HG03066 (cell line): ENCODE data around the gene CCNH.

Experiments
- ATAC-seq: cut with Tn5 transposase; IDR thresholded peaks from one replicate; pipeline ENCODE4 v1.9.1; 2021; ENCODE audit warnings: low read depth; ENCODE audit not compliant: unreplicated experiment

Gene CCNH

DNA sequence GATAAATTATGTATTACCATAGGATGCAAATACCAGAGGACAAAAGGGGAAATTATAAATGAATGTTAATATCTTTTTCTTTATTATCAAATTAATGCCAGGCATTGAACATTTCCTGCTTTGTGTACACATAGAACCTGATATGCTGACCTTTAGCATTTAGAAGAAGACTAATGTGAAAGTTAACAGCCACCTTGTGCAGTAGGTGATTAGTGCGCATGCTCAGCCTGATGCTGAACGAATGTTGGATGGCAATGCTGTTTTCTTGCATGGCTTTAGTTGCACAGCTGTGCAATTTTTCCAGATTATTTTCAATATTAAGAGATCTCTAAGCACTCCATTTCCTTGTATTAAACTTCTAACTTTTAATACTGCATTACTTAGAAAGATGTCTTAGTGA is 45.5 kb downstream of the CCNH start:
- no peak for ATAC-seq

DNA sequence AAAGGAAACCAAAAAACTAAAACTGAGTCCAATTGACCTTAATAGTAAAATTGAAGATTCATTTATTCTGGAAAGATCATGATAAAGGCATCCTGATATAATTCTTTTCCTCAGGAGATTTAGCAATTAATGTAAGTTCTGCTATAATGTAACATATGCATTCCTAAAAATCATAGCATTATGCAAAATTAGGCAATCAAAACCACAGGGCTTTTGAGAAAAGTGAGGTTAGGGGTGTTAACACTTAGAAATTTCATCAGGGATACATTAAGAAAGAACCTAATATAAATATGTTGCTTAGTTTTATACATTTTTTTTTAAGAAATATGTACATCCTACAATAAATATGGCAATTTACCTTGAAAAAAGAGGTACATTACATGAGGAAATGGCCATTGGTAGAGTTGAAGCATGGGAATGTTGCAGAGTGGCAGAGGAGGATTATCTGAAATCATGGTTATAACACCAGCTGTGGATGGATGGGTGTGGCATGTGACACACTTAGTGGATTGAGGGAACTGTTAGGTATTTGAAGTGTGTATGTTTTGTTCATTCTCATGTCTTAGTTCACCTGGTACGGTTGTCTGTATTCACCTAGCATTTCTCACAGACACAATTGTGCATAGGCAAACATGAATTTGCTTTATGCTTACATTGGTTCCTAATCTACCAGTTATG is 51.1 kb downstream of the CCNH start:
- ATAC-seq, result no peak

DNA sequence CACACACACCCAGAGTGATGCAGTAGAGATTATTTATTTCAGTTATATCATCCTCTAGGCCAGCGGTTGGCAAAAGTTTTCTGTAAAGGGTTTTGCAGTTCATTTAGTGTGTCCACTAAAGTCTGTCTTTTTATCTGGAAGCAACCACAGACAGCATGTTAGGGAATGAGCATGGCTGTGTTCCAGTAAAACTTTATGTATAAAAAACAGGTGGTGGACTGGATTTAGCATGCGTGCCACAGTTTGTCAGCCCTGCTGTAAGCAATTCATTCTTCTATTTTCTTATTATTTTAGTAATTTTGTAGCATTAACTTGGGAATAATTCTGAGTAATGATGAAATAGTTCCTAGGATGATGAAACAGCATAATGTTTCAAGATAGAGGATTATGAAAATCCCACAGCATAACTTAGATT is 51.7 kb downstream of the CCNH start:
- ATAC-seq, result no peak

DNA sequence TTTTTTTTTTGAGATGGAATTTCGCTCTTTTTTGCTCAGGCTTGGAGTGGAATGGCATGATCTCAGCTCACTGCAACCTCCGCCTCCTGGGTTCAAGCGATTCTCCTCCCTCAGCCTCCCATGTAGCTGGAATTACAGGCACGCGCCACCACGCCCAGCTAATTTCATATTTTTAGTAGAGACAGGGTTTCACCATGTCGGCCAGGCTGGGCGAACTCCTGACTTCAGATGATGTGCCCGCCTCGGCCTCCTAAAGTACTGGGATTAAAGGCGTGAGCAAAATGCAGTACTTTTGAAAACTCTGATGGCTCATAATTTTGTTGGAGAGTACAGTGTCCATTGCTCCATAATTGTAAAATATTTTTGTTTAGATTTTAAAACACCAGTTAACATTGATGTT is 52.6 kb downstream of the CCNH start:
- ATAC-seq, result no peak

DNA sequence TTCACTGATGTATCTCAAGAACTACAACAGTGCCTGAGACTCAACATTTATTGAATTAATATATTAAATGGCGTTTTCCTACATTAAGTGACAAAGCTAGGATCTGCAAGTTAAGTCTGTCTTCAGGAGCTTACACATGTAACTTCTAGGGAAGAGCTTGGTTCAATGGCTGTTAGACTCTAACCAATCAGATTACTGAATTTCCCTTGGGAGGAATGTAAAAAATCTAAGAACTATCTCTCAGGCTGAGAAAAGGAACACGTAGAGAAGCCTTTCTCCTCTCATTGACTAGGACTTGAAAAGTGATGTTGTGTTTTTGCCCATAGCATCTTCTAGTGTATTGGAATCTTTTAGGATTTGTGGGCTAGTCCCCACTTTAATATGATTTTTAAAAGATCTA is 53.6 kb downstream of the CCNH start:
- no peak for ATAC-seq

DNA sequence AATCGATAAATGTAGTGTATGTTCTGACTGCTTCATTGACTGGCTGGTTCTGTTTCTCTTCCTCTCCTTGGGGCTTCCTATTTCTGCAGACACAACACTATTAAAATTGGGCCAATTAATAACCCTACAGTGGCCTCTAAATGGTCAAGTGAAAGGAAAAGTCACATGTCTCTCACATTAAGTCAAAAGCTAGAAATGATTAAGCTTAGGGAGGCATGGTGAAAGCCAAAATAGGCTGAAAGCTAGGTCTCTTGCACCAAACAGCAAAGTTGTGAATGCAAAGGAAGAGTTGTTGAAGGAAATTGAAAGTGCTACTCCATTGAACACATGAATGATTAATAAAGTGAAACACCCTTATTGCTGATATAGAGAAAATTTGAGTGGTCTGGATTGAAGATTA is 58.2 kb downstream of the CCNH start:
- ATAC-seq, result peak; percentile 91

DNA sequence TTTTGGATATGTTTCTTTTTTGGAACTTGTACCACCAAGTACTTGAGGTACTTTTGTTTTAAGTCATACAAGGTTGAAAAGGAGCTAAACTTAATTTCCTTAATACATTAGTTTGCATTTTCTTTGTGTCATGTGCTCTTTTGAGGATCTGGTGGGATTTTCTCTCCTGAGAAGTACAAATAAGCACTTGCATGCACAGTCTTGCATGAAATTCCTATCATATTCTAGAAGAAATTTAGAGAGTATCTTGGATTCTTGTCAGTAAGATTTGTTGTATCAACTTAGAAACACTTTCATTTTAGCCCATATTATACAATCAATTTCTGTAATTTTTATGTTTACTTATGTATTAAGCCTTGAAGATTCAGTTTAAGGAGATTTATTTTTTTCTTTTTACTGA is 64.9 kb downstream of the CCNH start:
- no peak for ATAC-seq

DNA sequence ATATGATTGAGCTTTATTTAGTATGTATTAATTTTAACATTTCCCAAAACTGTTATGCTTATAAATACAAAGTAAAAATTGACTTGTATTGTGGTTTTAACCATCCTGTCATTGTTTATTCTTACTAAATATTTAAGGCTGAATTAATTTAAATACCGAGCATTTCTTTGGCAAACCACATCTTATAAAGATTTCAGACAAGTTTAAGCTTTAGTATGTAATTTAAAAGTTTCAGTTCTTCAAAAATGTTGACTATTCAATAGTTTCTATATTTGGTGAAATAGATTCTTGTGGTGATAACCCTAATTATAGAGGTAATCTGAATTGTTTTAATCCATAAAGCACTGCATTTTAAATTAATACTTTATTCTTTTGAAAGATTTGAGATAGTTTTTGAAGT is 65.5 kb downstream of the CCNH start:
- no peak for ATAC-seq
